HepG2 (cell line): ENCODE measurements around the gene SDR42E2. TPM values are rescaled to one million over a fixed set of nuclear protein-coding genes. Genes with fewer than 3 reads are reported as not detected.
A peak's percentile ranks its signal among the peaks of the same experiment; 100 is the strongest.

Experiments
- ATAC-seq: fragments of 200-7000 bp; cut with Tn5 transposase; 3 replicates; pipeline ENCODE4 v1.9.1; 2020; ENCODE audit warnings: mild to moderate bottlenecking, moderate library complexity
- Bru-seq: library from RNA; stranded (reverse); fragments of 400-500 nt; gene quantifications from one replicate; lab custom pipeline; 2021; lab: Mats Ljungman, UMichigan
- BruChase-seq, 2 experiments: library from RNA; stranded (reverse); fragments of 400-500 nt; gene quantifications; one replicate each; lab custom pipeline; 2021; lab: Mats Ljungman, UMichigan
- BruUV-seq: library from RNA; stranded (reverse); fragments of 400-500 nt; replicated peaks from 2 replicates; lab custom pipeline; 2021; lab: Mats Ljungman, UMichigan
- CTCF ChIA-PET: fragments of 300-600 bp; formaldehyde crosslinking; extraction: SDS; loops from one replicate; lab custom pipeline; 2021; ENCODE audit warnings: low total read pairs, inconsistent platforms, low intra/inter-chr PET ratio; lab: Yijun Ruan, JAX
- POLR2A ChIA-PET: fragments of 350-600 bp; sonication (Branson Sonifier 250); formaldehyde crosslinking; loops from one replicate; lab custom pipeline; 2020; ENCODE audit warnings: antibody characterized with exemption, inconsistent platforms; lab: Yijun Ruan, JAX
- DNase-seq: peaks from one replicate; pipeline ENCODE4 v3.0.0-alpha.2; 2015; ENCODE audit warnings: low spot score
- FAIRE-seq: peaks from 3 replicates; lab custom pipeline; 2011; peaks lifted over from hg19 to GRCh38; lab: Jason Lieb, UNC
- H2AFZ ChIP-seq: one replicate; pipeline ENCODE4 v1.6.1; 2011; ENCODE audit warnings: low read length, inconsistent platforms
- H3K27ac ChIP-seq: fragments of 300-600 bp; 3 replicates; pipeline ENCODE4 v1.8.0; 2011; ENCODE audit warnings: mixed run types, mild to moderate bottlenecking, mixed read lengths, low read length, inconsistent platforms; ENCODE audit not compliant: insufficient read depth; ENCODE audit errors: extremely low read length
- H3K27me3 ChIP-seq, 2 experiments: fragments of 200-600 bp in 1 of 2; 2 replicates in 1 of 2; 3 replicates in 1 of 2; pipeline versions ENCODE4 v1.6.0 to v1.8.0; 2011; ENCODE audit warnings: low read length in 2 of 2, mild to moderate bottlenecking in 2 of 2, moderate library complexity in 2 of 2, inconsistent platforms in 1 of 2; ENCODE audit not compliant: insufficient read depth in 2 of 2, control insufficient read depth in 1 of 2
- H3K36me3 ChIP-seq, 2 experiments: fragments of 200-600 bp in 1 of 2; replicated peaks in 1 of 2; 2 replicates in 1 of 2; 3 replicates in 1 of 2; pipeline versions ENCODE4 v1.5.1 to v1.8.0; 2011; ENCODE audit warnings: low read length in 2 of 2, inconsistent platforms in 1 of 2; ENCODE audit not compliant: insufficient read depth in 2 of 2, control insufficient read depth in 1 of 2
- H3K4me1 ChIP-seq: 2 replicates; pipeline ENCODE4 v1.5.1; 2012; ENCODE audit warnings: low read length, inconsistent platforms; ENCODE audit not compliant: insufficient read depth
- H3K4me2 ChIP-seq: 2 replicates; pipeline ENCODE4 v1.6.0; 2011; ENCODE audit warnings: low read depth, low read length, inconsistent platforms
- H3K4me3 ChIP-seq, 3 experiments: fragments of 200-600 bp in 1 of 3; sonication (generic), shearing (Covaris generic) in 1 of 3; replicated peaks in 1 of 3; 2 replicates each; pipeline ENCODE4 v1.5.1; 2011 to 2016; ENCODE audit warnings: low read length in 3 of 3, inconsistent platforms in 2 of 3, low read depth in 2 of 3, mild to moderate bottlenecking in 2 of 3, control low read depth in 1 of 3, mixed read lengths in 1 of 3; ENCODE audit not compliant: insufficient read depth in 1 of 3
- H3K79me2 ChIP-seq: one replicate; pipeline ENCODE4 v1.6.1; 2011; ENCODE audit warnings: low read length, inconsistent platforms; ENCODE audit not compliant: insufficient read depth
- H3K9ac ChIP-seq: 2 replicates; pipeline ENCODE4 v1.6.0; 2011; ENCODE audit warnings: mild to moderate bottlenecking, low read depth, low read length, inconsistent platforms; ENCODE audit not compliant: insufficient read depth
- H3K9me3 ChIP-seq: 2 replicates; pipeline ENCODE4 v1.5.1; 2012; ENCODE audit warnings: mild to moderate bottlenecking, low read length
- H4K20me1 ChIP-seq: 2 replicates; pipeline ENCODE4 v1.6.0; 2011; ENCODE audit warnings: inconsistent platforms, mild to moderate bottlenecking, low read length, moderate library complexity; ENCODE audit not compliant: insufficient read depth
- ATRX ChIP-seq: sonication (generic); formaldehyde crosslinking; IDR thresholded peaks from 2 replicates; pipeline ENCODE4 v1.4.0; 2020; ENCODE audit warnings: missing genetic modification reagents, borderline replicate concordance
- GTF3A ChIP-seq: sonication (generic); formaldehyde crosslinking; conservative IDR thresholded peaks from 2 replicates; pipeline ENCODE4 v1.4.0; 2020; ENCODE audit warnings: mild to moderate bottlenecking, missing genetic modification reagents
- HMG20A ChIP-seq: IDR thresholded peaks from 2 replicates; pipeline ENCODE4 v1.6.1; 2016; ENCODE audit warnings: borderline replicate concordance
- HNRNPLL ChIP-seq: fragments of 200-400 bp; formaldehyde crosslinking; IDR thresholded peaks from 2 replicates; pipeline ENCODE4 v1.6.1; 2017; ENCODE audit warnings: mild to moderate bottlenecking, low read depth, low read length; ENCODE audit not compliant: poor library complexity, severe bottlenecking
- MAFF ChIP-seq: IDR thresholded peaks from 2 replicates; pipeline ENCODE4 v1.6.1; 2011; ENCODE audit warnings: low read depth, low read length, improper control_type of control experiment
- MYPOP ChIP-seq: sonication (generic); formaldehyde crosslinking; IDR thresholded peaks from 2 replicates; pipeline ENCODE4 v1.8.1; 2023; ENCODE audit warnings: mild to moderate bottlenecking, moderate library complexity, missing genetic modification reagents
- ONECUT2 ChIP-seq: sonication (generic); formaldehyde crosslinking; IDR thresholded peaks from 2 replicates; pipeline ENCODE4 v1.4.0; 2020; ENCODE audit warnings: missing genetic modification reagents
- SP4 ChIP-seq: sonication (generic); formaldehyde crosslinking; IDR thresholded peaks from 2 replicates; pipeline ENCODE4 v1.8.1; 2023; ENCODE audit warnings: mild to moderate bottlenecking, missing genetic modification reagents
- SSRP1 ChIP-seq: IDR thresholded peaks from 2 replicates; pipeline ENCODE4 v1.6.1; 2016; ENCODE audit warnings: control low read depth
- ZNF263 ChIP-seq: sonication (generic); formaldehyde crosslinking; IDR thresholded peaks from 2 replicates; pipeline ENCODE4 v1.4.0; 2020; ENCODE audit warnings: missing genetic modification reagents
- ZNF687 ChIP-seq: sonication (generic); formaldehyde crosslinking; IDR thresholded peaks from 2 replicates; pipeline ENCODE4 v1.5.1; 2020; ENCODE audit warnings: mild to moderate bottlenecking, missing genetic modification reagents, moderate library complexity
- ZNF761 ChIP-seq: sonication (generic); formaldehyde crosslinking; conservative IDR thresholded peaks from 2 replicates; pipeline ENCODE4 v1.4.0; 2020; ENCODE audit warnings: mild to moderate bottlenecking, missing genetic modification reagents
- ZNF772 ChIP-seq: sonication (generic); formaldehyde crosslinking; IDR thresholded peaks from 2 replicates; pipeline ENCODE4 v1.5.0; 2020; ENCODE audit warnings: mild to moderate bottlenecking, missing genetic modification reagents
- ZSCAN31 ChIP-seq: sonication (generic); formaldehyde crosslinking; IDR thresholded peaks from 2 replicates; pipeline ENCODE4 v1.5.0; 2020; ENCODE audit warnings: low read depth, mild to moderate bottlenecking, missing genetic modification reagents
- WGBS: methylation state at CpG from one replicate; pipeline ENCODE4 v1.1.6; 2017; ENCODE audit warnings: low lambda C conversion rate; 5-methylcytosine and 5-hydroxymethylcytosine counted together
- in situ Hi-C: cut with HindIII; loops from 2 replicates; pipeline ENCODE4 v1.10.0; 2017; ENCODE audit warnings: low pct_unique_long_range_greater_than_20kb; ENCODE audit not compliant: extremely low pct_ligation_motif_present
- intact Hi-C: fragments of 100-400 bp; cut with micrococcal nuclease; formaldehyde crosslinking; loops from one replicate; pipeline ENCODE4 v1.10.0; 2022; ENCODE audit not compliant: unreplicated experiment
- long read RNA-seq, 2 experiments: library from RNA in 1 of 2; library from polyadenylated mRNA in 1 of 2; stranded (forward) in 1 of 2; unstranded in 1 of 2; transcript quantifications; one replicate each; pipeline ENCODE4 v2.0.0, GENCODE V29; 2019 to 2022
- polyA minus RNA-seq, 3 experiments: library from RNA; depleted of rRNA, polyadenylated mRNA; stranded (reverse); fragments of >200 nt; gene quantifications; 2 replicates each; pipeline ENCODE4 v1.2.3, GENCODE V29; 2011; ENCODE audit warnings: low replicate concordance in 1 of 3
- polyA plus RNA-seq, 8 experiments: library from polyadenylated mRNA; depleted of rRNA in 3 of 8; stranded (reverse) in 7 of 8; unstranded in 1 of 8; fragments of >200 nt; fragmentation: Illumina TruSeq in 4 of 8; extraction: Trizol in 4 of 8; gene quantifications; 2 replicates each; pipeline versions ENCODE4 v1.2.1 to v1.2.3, GENCODE V29; 2011 to 2016; ENCODE audit warnings: low read depth in 4 of 8, missing spikeins in 1 of 8, mixed read lengths in 1 of 8; ENCODE audit not compliant: insufficient read depth in 1 of 8
- total RNA-seq, 5 experiments: library from RNA; depleted of rRNA; stranded (reverse); fragments of >200 nt; fragmentation: Illumina TruSeq; extraction: Trizol; gene quantifications; 2 replicates each; pipeline ENCODE4 v1.2.3, GENCODE V29; 2016; ENCODE audit warnings: low read depth in 1 of 5

Gene SDR42E2
- total RNA-seq (2016; rRNA removed; fragmentation: Illumina TruSeq; extraction: Trizol): 0.11 TPM in 1 of 2 replicates, not detected in the other
- total RNA-seq (2016; cell fraction: cytosol; rRNA removed; fragmentation: Illumina TruSeq; extraction: Trizol; ENCODE audit: low read depth): 0.44 and 0.71 TPM in 2 replicates
- 0.13 TPM in 1 of 2 replicates, not detected in the other for total RNA-seq (2016; cell fraction: insoluble cytoplasmic fraction; rRNA removed; fragmentation: Illumina TruSeq; extraction: Trizol)
- total RNA-seq (2016; cell fraction: membrane; rRNA removed; fragmentation: Illumina TruSeq; extraction: Trizol): 0.17 and 0.28 TPM in 2 replicates
- total RNA-seq (2016; cell fraction: nucleus; rRNA removed; fragmentation: Illumina TruSeq; extraction: Trizol): 0.37 and 0.60 TPM in 2 replicates
- 0.05 TPM in 1 of 2 replicates, not detected in the other for polyA plus RNA-seq (2011; rRNA removed)
- not detected in 2 replicates for polyA plus RNA-seq (2011; cell fraction: cytosol; rRNA removed)
- 0.07 and 0.10 TPM in 2 replicates for polyA plus RNA-seq (2011; cell fraction: nucleus; rRNA removed)
- 0.17 and 0.23 TPM in 2 replicates for polyA plus RNA-seq (2012)
- polyA plus RNA-seq (2016; cell fraction: cytosol; fragmentation: Illumina TruSeq; extraction: Trizol; ENCODE audit: low read depth): 0.05 and 0.08 TPM in 2 replicates
- polyA plus RNA-seq (2016; cell fraction: insoluble cytoplasmic fraction; fragmentation: Illumina TruSeq; extraction: Trizol; ENCODE audit: low read depth): not detected in 2 replicates
- polyA plus RNA-seq (2016; cell fraction: membrane; fragmentation: Illumina TruSeq; extraction: Trizol; ENCODE audit: low read depth): 0.07 TPM in 1 of 2 replicates, not detected in the other
- not detected in 2 replicates for polyA plus RNA-seq (2016; cell fraction: nucleus; fragmentation: Illumina TruSeq; extraction: Trizol; ENCODE audit: insufficient read depth, low read depth)
- polyA minus RNA-seq (2011; rRNA and poly(A)+ RNA removed; ENCODE audit: low replicate concordance): 0.05 and 0.14 TPM in 2 replicates
- 0.26 TPM in 1 of 2 replicates, not detected in the other for polyA minus RNA-seq (2011; cell fraction: cytosol; rRNA and poly(A)+ RNA removed)
- 0.50 and 0.77 TPM in 2 replicates for polyA minus RNA-seq (2011; cell fraction: nucleus; rRNA and poly(A)+ RNA removed)
- percentile 27 among the genes with signal in this experiment for Bru-seq, nascent RNA
- percentile 9 among the genes with signal in this experiment for BruChase-seq, experiment 1, labeled RNA remaining after a 6-hour chase
- percentile 11 among the genes with signal in this experiment for BruChase-seq, experiment 2, labeled RNA remaining after a 2-hour chase
- long read RNA-seq, experiment 1: 0 reads
- long read RNA-seq, experiment 2: 0 reads

- CTCF ChIA-PET: no interaction called here
- H3K27me3 ChIP-seq: peaks cover 6 to 24% of the 10 kb centered on the region in 2 experiments; a peak in 4 of 5 replicates
- ATAC-seq (peak; percentile 12; the same call in 2 of the 3 replicates), FAIRE-seq (no peak), DNase-seq (no peak)
- 12% methylated on average over 37 of the region's 40 CpGs for WGBS
- H3K4me2 ChIP-seq: peak within 1 kb of the TSS; percentile 40; the same call in 1 of the 2 replicates
- no peak within 1 kb of the TSS for H3K27ac ChIP-seq
- peaks cover 5% of the 10 kb centered on the region for H3K9me3 ChIP-seq
- no peaks in the 10 kb centered on the region for H4K20me1 ChIP-seq
- in situ Hi-C loops (no loop called here), intact Hi-C loops (no loop called here)
- H2AFZ ChIP-seq: no peak within 1 kb of the TSS
- H3K79me2 ChIP-seq: no peaks in the 10 kb centered on the region
- no peaks in the 10 kb centered on the region for H3K36me3 ChIP-seq
- H3K9ac ChIP-seq: no peak within 1 kb of the TSS
- H3K4me3 ChIP-seq: peak within 1 kb of the TSS in 1 of 3 experiments; percentile 37; a peak in 1 of 6 replicates
- no TSS peak for BruUV-seq
- POLR2A ChIA-PET: no interaction called here
- peaks cover 31% of the 10 kb centered on the region for H3K4me1 ChIP-seq
- no peak for TF ChIP-seq ONECUT2
- no peak for TF ChIP-seq SP4 (CRISPR knock-in tag)
- TF ChIP-seq ZSCAN31 (CRISPR knock-in tag): no peak
- TF ChIP-seq ZNF687 (CRISPR knock-in tag): peak; percentile 35; the same call in 1 of the 2 replicates
- no peak for TF ChIP-seq ZNF761 (CRISPR knock-in tag)
- TF ChIP-seq SSRP1: no peak
- 0 out of 2 replicates have a peak, but pooled peaks have one; percentile 55 for TF ChIP-seq MYPOP
- TF ChIP-seq ZNF772 (CRISPR knock-in tag): no peak
- TF ChIP-seq HMG20A (CRISPR knock-in tag): no peak
- 0 out of 2 replicates have a peak, but pooled peaks have one; percentile 33 for TF ChIP-seq ZNF263 (CRISPR knock-in tag)
- TF ChIP-seq GTF3A (CRISPR knock-in tag): no peak
- peak; percentile 34 for TF ChIP-seq HNRNPLL
- no peak for TF ChIP-seq ATRX
- no peak for TF ChIP-seq MAFF
Measured at GRCh38 chr16:22161999-22162655, at the start of gene SDR42E2. Gene SDR42E2, plus strand, starts transcription at chr16:22162506. Its CDS starts 3,077 bp downstream, at chr16:22165583.
